ENCODE measurements around the gene NYAP2.

NYAP2 gene

DNA sequence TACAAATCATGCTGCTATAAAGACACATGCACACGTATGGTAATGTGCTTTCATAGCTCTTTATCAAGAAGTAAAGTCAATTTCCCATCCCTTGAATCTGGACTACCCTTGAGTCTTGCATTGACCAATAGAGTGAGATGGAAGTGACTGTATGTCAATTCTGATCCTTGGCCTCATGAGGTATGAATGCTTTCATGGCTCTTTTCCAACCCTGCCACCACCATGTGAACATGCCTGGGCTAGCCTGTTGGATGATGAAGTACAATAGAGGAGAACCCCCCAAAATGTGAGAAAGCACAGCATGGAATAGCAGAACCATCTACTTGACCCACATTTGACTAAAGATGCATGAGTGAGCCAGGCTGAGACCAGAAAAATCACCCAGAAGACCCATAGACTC, 237.0 kb downstream of the NYAP2 start:
- no peak for DNase-seq

DNA sequence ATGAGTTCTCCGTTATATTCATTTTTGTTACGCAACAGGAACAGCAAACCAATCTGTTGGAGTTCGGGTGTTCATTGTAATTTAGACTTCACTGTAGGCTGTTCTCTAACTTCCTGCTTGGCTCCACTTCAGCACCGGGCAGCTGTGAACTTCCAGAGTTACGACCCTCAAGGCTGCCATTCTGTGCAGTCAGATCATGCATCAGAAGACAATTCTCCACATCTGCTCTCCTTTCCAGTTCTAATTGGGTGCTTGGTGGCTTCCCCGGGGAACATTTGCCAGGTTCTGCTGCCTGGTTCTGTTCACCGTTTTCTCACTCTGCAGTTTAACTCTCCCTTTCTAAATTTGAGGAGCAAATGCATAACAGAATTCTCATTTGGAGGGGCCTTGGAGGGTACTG, 237.7 kb downstream of the NYAP2 start:
- DNase-seq, result no peak

DNA sequence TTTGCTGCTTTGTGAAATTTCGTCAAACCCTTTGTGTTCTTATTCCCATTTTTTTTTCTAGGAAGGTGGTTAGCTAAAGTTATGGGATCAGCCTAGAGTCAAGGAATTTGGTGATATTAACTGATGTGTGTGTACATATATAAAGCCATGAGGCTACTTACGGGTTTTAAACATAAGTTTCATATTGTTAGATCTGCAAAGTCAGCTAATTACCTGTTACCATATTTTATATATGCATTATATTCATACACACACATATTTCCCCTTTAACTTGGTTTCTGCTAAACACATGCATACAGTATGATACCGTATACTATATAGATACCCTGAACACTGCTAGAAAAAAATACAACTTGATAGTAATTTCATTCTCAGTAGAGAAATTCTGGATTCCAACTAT, 241.0 kb downstream of the NYAP2 start:
- no peak for DNase-seq

DNA sequence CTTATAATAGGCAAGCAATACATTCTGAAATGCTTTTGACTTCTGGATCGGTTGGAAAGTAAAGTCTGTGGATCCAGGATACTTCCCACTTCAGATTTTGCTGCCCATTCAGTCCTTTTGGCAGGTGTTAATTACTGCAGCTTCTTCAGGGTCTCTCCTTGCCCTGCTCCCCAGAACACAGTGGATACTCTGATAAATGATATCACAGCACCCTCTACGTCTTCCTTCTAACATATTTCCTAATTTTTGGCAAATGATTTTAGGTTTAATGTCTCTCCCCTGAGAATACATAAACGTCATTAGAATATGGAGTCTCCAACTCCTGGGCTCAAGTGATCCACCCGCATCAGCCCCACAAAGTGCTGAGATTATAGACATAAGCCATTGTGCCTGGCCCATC, 249.8 kb downstream of the NYAP2 start:
- peak; percentile 2 to 25 for DNase-seq

DNA sequence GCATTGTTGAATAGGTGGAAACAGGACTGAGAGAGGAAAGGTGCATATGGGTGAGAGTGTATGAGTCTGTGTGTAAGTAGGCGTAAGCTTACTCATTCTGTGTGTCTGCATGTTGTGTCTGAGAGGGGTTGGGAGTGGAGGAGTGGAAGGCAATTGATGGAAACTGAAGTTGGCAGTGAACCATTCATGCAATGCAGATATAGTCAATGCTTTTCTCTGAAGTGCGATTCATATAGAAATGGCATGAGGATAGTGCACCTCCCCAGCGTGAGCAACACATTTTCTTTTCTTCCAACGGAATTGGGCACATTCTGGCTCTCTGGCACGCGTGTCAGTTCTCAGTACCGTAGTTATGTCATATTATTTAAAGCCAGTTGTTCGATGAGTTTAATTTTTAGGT, 250.5 kb downstream of the NYAP2 start:
- no peak for DNase-seq

DNA sequence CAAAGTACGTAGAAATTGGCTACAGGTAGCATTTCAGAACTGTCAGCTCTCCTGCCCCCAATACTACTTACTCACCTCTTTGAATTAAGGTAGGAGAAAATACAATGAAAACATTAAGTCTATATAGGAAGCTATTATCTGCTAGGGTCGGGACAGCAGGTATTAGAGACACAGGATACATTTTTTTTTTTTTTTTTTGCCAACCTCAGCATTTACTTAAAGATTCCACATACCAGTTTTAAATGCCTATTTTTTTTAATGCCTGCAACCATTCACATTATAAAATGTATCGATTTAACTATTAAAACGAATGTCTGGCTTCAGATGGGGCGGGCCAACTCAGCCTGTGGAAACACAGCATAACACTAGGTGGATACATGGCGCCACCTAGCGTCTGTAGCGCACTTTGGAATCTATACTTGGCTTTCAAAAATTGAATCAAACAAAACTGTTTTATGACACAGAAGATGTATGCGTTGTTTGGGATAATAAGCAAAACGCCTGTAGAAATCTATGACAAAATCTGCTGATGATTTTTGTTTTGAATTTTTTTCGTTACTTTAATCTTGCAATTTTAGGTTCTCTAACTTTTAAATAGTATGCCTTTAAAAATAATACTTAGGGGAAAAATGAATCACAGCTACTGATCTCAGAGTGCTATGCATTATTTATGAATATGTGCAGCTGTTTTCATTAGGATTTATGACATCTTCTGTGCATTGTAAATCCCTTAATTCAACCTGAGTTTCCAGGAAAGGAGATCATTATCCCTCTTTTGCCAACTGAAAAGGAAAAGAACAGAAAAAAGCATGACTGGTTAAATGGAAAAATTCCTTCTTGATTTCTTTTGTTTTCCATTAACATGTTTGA, 261.0 kb downstream of the NYAP2 start:
- DNase-seq, result peak; percentile 0 to 76

DNA sequence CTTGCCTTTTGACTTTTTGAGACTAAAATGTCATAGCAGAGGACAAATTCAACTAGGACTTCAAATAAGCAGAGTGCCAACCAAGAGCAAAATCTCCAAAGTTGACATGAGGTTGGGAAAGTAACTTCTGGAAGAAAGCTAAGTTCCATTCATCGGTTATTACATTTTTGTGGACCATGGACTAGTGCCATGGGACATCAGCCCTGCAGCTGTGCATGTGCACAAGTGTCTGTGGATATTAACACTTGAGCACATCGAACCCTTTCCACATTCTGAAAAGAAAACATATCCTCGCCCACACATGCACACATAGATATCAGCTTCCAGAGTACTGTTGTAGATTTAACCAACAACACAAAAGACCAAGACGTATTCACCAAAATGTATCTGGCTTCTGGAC, 262.6 kb downstream of the NYAP2 start:
- no peak for DNase-seq

DNA sequence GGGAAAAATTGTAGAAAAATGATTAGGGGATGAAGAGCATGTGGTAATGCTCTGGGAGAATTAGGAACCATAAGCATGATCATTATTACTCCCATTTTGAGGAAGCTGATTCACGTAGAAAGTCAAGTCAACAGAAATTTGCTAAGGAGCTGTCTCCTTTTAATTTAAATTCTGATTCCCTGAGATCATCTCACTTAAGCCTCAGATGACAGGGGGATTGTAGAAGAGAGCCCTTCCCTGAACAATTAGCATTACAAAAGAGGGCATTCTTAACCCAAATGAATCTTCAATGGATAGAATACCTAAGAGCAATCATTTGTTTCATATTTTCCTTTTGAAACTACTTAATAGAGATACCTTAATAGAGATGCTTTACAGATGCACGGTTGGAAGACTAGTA, 267.9 kb downstream of the NYAP2 start:
- DNase-seq, result no peak

DNA sequence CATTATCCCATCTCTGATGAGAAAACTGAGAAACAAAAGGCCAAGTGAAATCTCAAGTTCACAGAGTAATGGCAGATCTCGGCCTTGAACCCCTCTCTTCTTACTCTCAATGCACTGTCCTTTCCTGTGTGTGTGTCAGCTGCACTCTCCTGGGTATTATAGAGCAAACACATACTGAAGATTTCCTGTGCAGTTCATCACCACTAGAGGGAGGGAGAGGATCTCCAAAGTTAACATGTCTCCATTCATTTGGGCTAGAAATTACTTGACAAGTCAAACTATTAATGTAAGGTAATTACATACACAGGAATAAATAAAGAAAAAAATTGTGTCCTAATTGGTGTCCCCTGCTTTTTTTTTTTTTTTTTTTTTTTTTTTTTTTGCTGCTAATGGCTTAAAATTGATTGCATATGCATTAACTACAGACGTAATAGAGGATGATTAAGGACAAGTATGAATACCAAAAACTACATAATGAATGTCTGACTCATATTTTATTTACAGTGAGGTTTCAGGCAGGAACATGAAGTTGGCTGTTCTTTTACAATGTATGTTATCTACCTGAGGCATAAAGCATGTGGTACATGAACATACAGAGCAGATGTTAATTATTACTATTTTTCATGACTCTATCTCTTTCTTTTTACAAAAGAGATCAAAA, 269.2 kb downstream of the NYAP2 start:
- peak; percentile 26 to 69 for DNase-seq

DNA sequence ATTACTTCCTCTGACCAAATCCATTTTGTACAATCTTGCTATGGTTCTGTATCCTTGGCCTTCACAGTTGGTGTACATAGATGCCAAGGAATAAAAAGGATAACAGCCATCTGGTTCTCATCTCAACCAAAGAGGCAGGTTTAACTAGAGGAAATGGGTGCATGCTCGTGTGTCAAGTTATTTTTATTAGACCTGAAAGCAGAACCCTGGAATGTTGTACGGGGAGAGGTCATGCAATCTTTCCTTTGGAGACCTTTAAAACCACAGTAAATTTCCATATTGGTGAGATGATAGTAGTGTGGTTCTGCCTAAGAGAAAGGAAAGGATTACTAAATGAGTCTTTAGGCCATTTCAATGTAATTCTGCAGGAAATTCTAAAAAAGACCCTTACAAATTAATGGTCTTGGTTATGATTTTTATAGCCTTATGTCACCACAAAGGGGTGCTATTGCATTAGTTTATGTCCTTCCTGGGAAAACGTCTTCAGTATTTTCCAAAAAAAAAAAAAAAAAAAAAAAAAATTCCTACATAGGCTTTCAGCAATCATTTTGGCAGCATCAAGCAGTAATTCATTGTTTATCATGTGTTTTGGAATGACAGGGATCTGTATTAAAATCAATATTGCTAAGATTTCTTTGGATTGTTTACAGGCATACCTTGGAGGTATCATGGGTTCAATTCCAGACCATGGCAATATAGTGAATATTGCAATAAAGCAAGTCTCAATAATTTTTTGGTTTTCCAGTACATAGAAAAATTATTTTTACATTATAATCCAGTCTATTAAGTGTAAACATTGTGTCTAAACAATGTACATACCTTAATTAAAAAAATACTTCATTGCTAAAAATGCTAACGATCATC, 270.8 kb downstream of the NYAP2 start:
- DNase-seq, result peak in 1 of 2 experiments; percentile 31

DNA sequence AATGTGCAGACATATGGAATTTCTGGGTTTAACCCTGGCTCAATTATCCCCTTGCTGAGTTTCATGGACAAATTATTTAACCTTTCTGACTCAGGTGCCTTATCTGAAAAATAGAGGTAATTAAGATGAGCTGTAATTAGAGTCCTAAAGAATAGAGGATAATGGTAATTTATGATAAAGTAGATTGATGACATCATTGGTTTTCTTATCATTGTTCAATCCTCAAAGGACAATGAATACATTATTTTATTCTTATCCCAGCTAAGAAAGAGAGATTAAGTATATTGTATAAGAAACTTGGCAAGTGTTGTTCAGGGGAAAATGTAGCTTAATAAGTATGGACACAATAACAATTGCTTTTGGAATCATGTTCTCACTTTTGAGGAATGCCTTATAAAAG, 279.3 kb downstream of the NYAP2 start:
- DNase-seq, result no peak

DNA sequence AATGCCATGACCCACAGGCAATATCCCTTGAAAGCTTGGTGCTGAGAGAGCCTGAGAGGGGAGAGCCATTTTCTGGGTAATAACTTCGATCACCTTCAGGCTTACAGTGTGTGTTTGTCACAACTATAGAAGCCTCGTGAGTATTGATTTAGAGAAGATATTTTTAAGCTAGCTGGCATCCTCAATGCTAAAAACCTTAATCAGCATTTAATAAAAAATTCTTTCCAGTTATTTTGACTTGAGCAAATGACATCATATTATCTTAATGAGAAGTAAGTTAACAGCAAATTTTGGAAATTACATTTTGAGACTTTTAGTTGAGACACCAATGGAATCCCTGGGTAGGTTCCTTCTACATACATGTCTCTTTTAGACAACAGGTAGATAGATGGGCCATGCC, 283.7 kb downstream of the NYAP2 start:
- DNase-seq, result no peak

DNA sequence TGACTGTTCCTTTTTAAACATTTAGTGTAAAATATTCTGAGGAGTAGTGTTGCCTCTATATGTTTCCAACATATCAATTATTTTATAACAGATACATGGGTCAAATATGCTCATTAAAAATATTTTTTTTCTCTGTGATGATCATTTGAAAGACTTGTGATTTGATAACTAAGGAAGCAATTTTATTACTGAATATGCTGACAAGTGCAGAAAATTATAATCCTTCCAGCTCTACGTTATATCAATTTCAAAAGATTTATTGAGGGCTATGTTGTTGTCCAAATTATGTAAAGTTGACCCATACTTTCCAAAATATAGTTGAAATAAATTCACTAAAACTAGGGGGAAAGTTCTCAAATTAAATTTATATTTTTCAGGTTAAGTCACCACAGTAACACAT, 290.6 kb downstream of the NYAP2 start:
- no peak for DNase-seq

DNA sequence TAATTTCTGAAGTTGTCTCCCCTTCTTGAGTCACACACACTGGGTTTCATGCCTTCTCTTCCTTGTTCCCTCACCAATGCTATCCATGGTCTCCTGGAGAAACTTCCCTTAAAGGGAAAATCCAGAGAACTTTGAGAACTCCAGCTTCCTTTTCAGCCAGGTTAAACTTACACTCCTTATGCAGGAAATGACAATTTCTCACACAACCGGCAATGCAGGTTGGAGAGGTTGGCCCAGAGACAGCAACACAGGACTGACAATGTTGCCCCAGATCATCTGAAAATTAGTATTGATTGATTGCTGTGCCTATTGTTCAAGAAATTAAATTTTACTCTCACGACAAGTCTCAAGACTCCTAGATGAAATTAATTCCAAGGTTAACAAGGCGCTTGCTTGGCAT, 292.2 kb downstream of the NYAP2 start:
- DNase-seq, result no peak

DNA sequence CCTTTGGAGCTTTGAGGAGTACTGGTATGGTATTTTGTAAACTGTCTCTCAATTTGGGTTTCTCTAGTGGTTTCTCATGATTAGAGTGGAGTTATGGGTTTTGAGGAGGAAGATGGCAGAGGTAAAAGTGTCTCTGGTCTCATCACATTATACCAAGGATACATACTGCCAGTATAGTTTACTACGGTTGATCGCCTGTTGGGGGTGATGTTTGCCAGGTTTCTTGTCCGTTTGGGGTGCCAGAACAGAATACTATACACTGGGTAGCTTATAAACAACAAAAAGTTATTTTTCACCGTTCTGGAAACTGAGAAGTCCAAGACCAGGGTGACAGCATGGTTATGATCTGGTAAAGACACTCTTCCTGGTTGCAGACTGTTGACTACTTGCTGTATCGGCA, 293.7 kb downstream of the NYAP2 start:
- DNase-seq, result no peak

DNA sequence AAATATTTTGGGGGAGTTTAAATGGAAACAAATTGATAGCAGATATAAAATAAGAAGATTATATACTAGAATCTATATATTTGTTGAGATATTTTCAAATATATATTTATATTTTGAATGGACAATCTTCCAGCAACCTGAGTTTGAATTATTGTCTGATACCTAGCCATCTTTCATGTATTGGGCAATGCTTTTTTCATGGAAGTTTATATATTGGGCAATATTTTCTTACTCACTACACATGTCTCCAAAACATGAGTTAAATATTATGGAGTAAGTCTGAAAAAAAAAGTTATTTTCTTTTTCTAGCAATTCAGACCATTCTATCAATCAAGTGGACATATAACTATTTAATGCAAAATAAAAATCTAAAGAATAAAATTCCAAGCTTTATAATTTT, 295.2 kb downstream of the NYAP2 start:
- DNase-seq, result no peak

DNA sequence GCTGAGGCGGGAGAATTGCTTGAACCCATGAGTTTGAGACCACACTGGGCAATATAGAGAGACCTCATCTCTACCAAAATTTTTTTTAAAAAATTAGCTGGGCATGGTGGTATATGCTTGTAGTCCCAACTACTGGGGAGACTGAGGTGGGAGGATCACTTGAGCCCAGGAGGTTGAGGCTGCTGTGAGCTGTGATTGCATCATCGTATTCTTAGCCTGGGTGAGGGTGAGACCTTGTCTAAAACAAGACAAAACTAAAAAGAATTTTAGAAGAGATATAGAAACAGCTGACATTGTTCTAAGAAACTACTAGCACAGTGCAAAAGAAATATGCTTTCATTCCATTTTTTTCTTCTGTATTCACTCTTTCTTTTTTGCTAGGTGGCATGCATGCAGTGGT, 298.4 kb downstream of the NYAP2 start:
- no peak for DNase-seq

Measured in NCI-H524 (cell line).